ENCODE data around the gene LRRC34.

GRCh38 chr3:169848741-169849140, 36.0 kb upstream of the LRRC34 start:
- TF ChIP-seq, protein P1, sequence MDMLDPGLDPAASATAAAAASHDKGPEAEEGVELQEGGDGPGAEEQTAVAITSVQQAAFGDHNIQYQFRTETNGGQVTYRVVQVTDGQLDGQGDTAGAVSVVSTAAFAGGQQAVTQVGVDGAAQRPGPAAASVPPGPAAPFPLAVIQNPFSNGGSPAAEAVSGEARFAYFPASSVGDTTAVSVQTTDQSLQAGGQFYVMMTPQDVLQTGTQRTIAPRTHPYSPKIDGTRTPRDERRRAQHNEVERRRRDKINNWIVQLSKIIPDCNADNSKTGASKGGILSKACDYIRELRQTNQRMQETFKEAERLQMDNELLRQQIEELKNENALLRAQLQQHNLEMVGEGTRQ (IDR thresholded peaks at IDR 0.05; ENCODE audit: borderline replicate concordance, low read depth, low read length), result no peak
- TF ChIP-seq NR2C1 (IDR thresholded peaks at IDR 0.05) (no peak), JUNB (IDR thresholded peaks at IDR 0.05) (no peak), TBL1XR1 (IDR thresholded peaks at IDR 0.05; ENCODE audit: low read depth, low read length) (no peak), POLR2A (IDR thresholded peaks at IDR 0.05; ENCODE audit: low read depth, low read length) (no peak), SIX5 (IDR thresholded peaks at IDR 0.05; ENCODE audit: low read depth, low read length, severe bottlenecking) (no peak), SUPT20H (IDR thresholded peaks at IDR 0.05; ENCODE audit: borderline replicate concordance, control insufficient read depth, low read depth, low read length) (no peak)
